Gastroesophageal sphincter (tissue), 4 donors: ENCODE results near the gene ZMPSTE24. TPM values are rescaled to one million over a fixed set of nuclear protein-coding genes. Genes with fewer than 3 reads are reported as not detected.

Source experiments
- ATAC-seq: fragments of 150-250 bp; one replicate; pipeline ENCODE4 v1.9.1; 2016; ENCODE audit warnings: mild to moderate bottlenecking, moderate library complexity
- H3K27ac ChIP-seq, 4 donors: fragments of 200-600 bp; sonication (generic) in 3 of 4; 1 replicate in 3 of 4; 2 replicates in 1 of 4; pipeline ENCODE4 v1.5.1; 2016 to 2019
- H3K27me3 ChIP-seq: fragments of 200-600 bp; sonication (generic); one replicate; pipeline ENCODE4 v1.5.1; 2019
- H3K36me3 ChIP-seq, 2 donors: fragments of 200-600 bp; sonication (generic); one replicate each; pipeline ENCODE4 v1.5.1; 2019; ENCODE audit warnings: control low read depth in 1 of 2
- H3K4me1 ChIP-seq, 3 donors: fragments of 200-600 bp; sonication (generic); 1 replicate in 2 of 3; 2 replicates in 1 of 3; pipeline ENCODE4 v1.5.1; 2016 to 2019; ENCODE audit warnings: control low read depth in 2 of 3
- H3K4me3 ChIP-seq, 2 donors: fragments of 200-600 bp; sonication (generic); one replicate each; pipeline ENCODE4 v1.5.1; 2019; ENCODE audit warnings: mild to moderate bottlenecking in 1 of 2, moderate library complexity in 1 of 2
- H3K9me3 ChIP-seq, 3 donors: fragments of 200-600 bp; sonication (generic); one replicate each; pipeline ENCODE4 v1.5.1; 2017 to 2019; ENCODE audit warnings: control low read depth in 2 of 3
- CTCF ChIP-seq, 4 experiments: fragments of 200-600 bp in 2 of 4; fragments of 450-650 bp in 2 of 4; sonication (generic) in 1 of 4; IDR thresholded peaks; one replicate each; pipeline ENCODE4 v1.5.1; 2017 to 2019; ENCODE audit warnings: antibody characterized with exemption in 4 of 4, mild to moderate bottlenecking in 2 of 4, moderate library complexity in 2 of 4
- EP300 ChIP-seq: sonication (generic); formaldehyde crosslinking; IDR thresholded peaks from one replicate; pipeline ENCODE4 v1.6.1; 2017; ENCODE audit warnings: antibody characterized with exemption, mild to moderate bottlenecking
- POLR2A ChIP-seq, 2 donors: fragments of 450-650 bp; IDR thresholded peaks; one replicate each; pipeline ENCODE4 v1.6.1; 2017; ENCODE audit warnings: antibody characterized with exemption in 2 of 2, mild to moderate bottlenecking in 2 of 2, moderate library complexity in 1 of 2
- POLR2AphosphoS5 ChIP-seq: sonication (generic); formaldehyde crosslinking; IDR thresholded peaks from one replicate; pipeline ENCODE4 v1.6.1; 2017; ENCODE audit warnings: antibody characterized with exemption
- WGBS, 2 donors: methylation state at CpG; one replicate each; pipeline ENCODE4 v1.1.5; 2018; ENCODE audit warnings: low coverage in 1 of 2; 5-methylcytosine and 5-hydroxymethylcytosine counted together
- total RNA-seq, 4 donors: library from RNA; depleted of rRNA; stranded (reverse); fragments of >200 nt; gene quantifications; one replicate each; pipeline ENCODE4 v1.1.0, GENCODE V29; 2016

The ZMPSTE24 gene
- total RNA-seq, 4 donors from 2014 or later, result 49.0 to 76.1 (median 58.3) TPM

GRCh38 chr1:40291293-40291692, 33.3 kb downstream of the ZMPSTE24 start:
- 80 to 96% methylated on average over 2 of the region's 2 CpGs for WGBS, 2 donors
- no peak overlapping the region for H3K27ac ChIP-seq
- no peaks in the 10 kb centered on the region for H3K9me3 ChIP-seq
- peaks cover 0 to 89% of the 10 kb centered on the region in 2 donors for H3K36me3 ChIP-seq
- H3K4me3 ChIP-seq, result no peak overlapping the region
- TF ChIP-seq POLR2A (IDR thresholded peaks at IDR 0.05) (no peak), EP300 (no peak), POLR2AphosphoS5 (no peak), CTCF (IDR thresholded peaks at IDR 0.05) (no peak)
- H3K4me1 ChIP-seq, result no peaks in the 10 kb centered on the region
- no peaks in the 10 kb centered on the region for H3K27me3 ChIP-seq
- ATAC-seq, result no peak

- H3K27ac ChIP-seq, result no peak overlapping the region
- TF ChIP-seq EP300 (no peak), CTCF (IDR thresholded peaks at IDR 0.05) (no peak), POLR2AphosphoS5 (no peak), POLR2A (IDR thresholded peaks at IDR 0.05) (no peak)
- H3K36me3 ChIP-seq, result peaks cover 0 to 7% of the 10 kb centered on the region in 2 donors
- WGBS, 2 donors, result 49 to 96% methylated on average over 2 to 4 of the region's 8 CpGs
- H3K27me3 ChIP-seq, result no peaks in the 10 kb centered on the region
- no peak for ATAC-seq
- no peak overlapping the region for H3K4me3 ChIP-seq
- no peaks in the 10 kb centered on the region for H3K4me1 ChIP-seq
- no peaks in the 10 kb centered on the region for H3K9me3 ChIP-seq
Measured at GRCh38 chr1:40299366-40300248, 41.6 kb downstream of the ZMPSTE24 start.

GRCh38 chr1:40300249-40300567, 42.2 kb downstream of the ZMPSTE24 start:
- H3K4me1 ChIP-seq, result no peaks in the 10 kb centered on the region
- H3K4me3 ChIP-seq, result no peak overlapping the region
- H3K27ac ChIP-seq, result no peak overlapping the region
- no peaks in the 10 kb centered on the region for H3K27me3 ChIP-seq
- no peak for TF ChIP-seq POLR2AphosphoS5
- no peak for TF ChIP-seq EP300
- TF ChIP-seq POLR2A (IDR thresholded peaks at IDR 0.05), result no peak
- no peak for TF ChIP-seq CTCF (IDR thresholded peaks at IDR 0.05)
- no peak for ATAC-seq
- WGBS, 2 donors, result 100% methylated on average over 1 of the region's 1 CpG; no CpG with 5 or more reads in 1 of the 2 donors
- peaks cover 0 to under 1% of the 10 kb centered on the region in 2 donors for H3K36me3 ChIP-seq
- no peaks in the 10 kb centered on the region for H3K9me3 ChIP-seq

GRCh38 chr1:40300651-40301050, 42.6 kb downstream of the ZMPSTE24 start:
- WGBS, 2 donors, result 91 to 95% methylated on average over 1 to 8 of the region's 9 CpGs

More at GRCh38 chr1:40300651-40301050, 42.6 kb downstream of the ZMPSTE24 start:
- Histone ChIP-seq H3K27ac (no peak overlapping the region), H3K4me3 (no peak overlapping the region), H3K36me3 (no peaks in the 10 kb centered on the region), H3K4me1 (no peaks in the 10 kb centered on the region), H3K9me3 (no peaks in the 10 kb centered on the region), H3K27me3 (no peaks in the 10 kb centered on the region)
- TF ChIP-seq POLR2AphosphoS5, result no peak
- no peak for TF ChIP-seq POLR2A (IDR thresholded peaks at IDR 0.05)
- TF ChIP-seq EP300, result no peak
- no peak for TF ChIP-seq CTCF (IDR thresholded peaks at IDR 0.05)
- ATAC-seq, result no peak
